ENCODE data around the gene ADA.
A peak's percentile ranks its signal among the peaks of the same experiment; 100 is the strongest.

The ADA gene

DNA sequence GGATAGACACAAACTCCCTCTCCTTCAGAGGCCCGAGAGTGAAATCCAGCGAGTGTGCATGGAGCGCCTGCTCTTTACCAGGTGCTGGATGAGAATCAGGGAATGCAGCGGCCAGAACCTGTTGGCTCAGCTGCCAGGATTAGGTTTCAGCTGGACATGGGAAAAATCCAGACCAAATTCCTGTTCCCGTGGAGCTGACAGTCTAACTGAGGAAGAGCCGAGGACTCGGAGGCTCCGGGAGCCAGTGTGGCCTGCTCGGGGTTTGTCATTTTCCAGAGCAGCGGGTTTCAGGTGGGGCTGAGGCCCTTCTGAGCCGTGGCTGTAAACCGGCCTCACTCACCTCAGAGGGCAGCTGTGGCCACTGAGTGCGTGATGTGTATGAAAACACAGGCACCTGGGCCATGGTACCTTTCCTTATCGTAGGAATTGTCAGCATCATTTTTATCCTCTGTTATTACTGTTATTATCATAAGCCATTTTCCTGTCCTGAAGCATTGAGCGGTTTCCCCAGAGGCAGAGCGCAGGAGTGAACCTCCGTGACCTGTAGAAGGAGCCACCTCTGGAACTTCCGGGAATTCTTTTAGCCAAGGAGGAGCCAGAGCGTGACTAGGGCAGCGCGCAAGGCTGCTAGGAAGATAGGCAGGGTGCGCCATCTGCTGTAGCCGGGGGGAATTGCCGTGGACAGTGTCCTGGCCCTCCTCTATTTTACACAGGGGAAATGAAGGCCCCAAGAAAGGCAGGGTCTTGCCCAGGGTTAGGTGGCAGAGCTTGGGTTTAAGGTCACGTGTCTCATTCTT lies 41.8 kb downstream of the ADA start:
- DNase-seq (ENCODE audit: low read depth): peak; percentile 33
- TF ChIP-seq, protein P1, sequence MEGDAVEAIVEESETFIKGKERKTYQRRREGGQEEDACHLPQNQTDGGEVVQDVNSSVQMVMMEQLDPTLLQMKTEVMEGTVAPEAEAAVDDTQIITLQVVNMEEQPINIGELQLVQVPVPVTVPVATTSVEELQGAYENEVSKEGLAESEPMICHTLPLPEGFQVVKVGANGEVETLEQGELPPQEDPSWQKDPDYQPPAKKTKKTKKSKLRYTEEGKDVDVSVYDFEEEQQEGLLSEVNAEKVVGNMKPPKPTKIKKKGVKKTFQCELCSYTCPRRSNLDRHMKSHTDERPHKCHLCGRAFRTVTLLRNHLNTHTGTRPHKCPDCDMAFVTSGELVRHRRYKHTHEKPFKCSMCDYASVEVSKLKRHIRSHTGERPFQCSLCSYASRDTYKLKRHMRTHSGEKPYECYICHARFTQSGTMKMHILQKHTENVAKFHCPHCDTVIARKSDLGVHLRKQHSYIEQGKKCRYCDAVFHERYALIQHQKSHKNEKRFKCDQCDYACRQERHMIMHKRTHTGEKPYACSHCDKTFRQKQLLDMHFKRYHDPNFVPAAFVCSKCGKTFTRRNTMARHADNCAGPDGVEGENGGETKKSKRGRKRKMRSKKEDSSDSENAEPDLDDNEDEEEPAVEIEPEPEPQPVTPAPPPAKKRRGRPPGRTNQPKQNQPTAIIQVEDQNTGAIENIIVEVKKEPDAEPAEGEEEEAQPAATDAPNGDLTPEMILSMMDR (IDR thresholded peaks at IDR 0.05; ENCODE audit: control insufficient read depth, insufficient read depth, low read depth, low read length, missing control alignments): peak; percentile 100
- no peak overlapping the region for H3K4me3 ChIP-seq (ENCODE audit: control insufficient read depth, low read depth, low read length)

DNA sequence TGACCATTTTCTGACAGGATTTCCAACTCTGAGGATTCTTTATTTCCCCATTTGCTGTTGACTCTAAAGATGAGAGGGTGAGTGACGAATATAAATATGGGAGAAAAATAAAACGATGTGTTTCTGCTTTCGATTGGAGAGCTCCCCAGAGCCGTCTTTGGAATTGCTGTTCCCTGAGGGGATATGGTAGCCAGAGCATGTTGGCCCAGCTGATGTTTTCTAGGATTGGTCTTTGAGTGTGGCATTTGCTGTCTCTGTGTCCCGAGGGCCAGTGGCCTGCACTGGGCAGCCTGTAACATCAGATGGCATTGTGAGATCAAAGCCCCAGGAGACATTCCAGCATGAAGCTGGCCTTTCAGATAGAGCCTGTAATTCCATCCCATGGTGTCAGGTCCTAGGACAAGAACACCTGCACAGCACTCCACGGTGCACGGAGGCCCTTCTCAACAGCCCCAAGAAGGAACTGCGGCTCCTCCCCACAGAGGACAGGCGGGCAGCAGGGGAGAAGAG lies 42.4 kb downstream of the ADA start:
- TF ChIP-seq, protein P1 (IDR thresholded peaks at IDR 0.05; ENCODE audit: control insufficient read depth, insufficient read depth, low read depth, low read length, missing control alignments): no peak
- no peak for DNase-seq (ENCODE audit: low read depth)

DNA sequence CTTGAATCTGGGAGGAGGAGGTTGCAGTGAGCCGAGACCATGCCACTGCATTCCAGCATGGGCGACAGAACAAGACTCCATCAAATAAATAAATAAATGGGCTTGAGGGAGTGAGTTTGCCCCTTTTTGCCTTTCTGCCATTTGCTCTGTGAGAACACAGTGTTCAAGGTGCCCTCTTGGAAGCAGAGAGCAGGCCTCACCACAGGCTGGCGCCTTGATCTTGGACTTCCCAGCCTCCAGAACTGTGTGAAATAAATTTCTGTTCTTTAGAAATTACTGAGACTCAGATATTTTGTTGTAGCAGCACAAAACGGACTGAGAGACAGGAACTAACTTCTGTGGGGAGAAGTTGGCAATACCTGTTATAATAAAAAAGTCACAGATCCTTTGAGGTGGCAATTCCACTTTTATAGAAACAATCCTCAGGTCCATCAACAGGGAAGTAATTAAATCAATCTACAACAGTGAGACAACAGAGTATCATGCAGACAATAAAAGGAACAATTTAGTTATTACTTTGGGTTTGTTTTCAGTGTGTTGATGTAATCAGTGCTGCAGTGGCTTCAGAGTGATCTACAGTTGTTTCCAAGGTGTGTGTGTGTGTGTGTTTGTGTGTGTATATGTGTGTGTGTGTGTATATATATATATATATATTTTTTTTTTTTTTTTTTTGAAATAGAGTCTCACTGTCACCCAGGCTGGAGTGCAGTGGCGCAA lies 44.6 kb downstream of the ADA start:
- no peak overlapping the region for H3K4me3 ChIP-seq (ENCODE audit: control insufficient read depth, low read depth, low read length)
- TF ChIP-seq, protein P1 (IDR thresholded peaks at IDR 0.05; ENCODE audit: control insufficient read depth, insufficient read depth, low read depth, low read length, missing control alignments): no peak
- DNase-seq (ENCODE audit: low read depth): no peak

More for the DNA sequence above, 42.4 kb downstream of the ADA start:
- H3K4me3 ChIP-seq (ENCODE audit: control insufficient read depth, low read depth, low read length): no peak overlapping the region

DNA sequence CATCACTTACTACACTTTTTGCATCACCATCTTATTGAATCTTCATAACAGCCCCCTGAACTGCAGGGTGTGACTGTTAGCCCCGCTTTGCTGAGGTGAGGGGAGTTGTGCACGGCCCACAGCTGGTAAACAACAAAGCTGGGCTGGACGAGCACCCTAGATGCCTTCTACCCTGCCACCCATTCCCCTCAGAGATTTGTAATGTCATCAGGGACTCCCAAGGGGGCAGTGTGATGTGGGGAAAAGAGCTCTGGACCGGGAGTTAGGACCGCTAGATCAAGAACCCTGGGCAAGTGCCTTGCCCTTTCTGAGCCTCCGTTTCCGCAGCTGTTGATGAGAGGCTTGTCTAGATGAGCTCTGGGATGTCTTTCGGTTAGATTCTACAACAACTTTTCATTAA lies 48.2 kb downstream of the ADA start:
- DNase-seq (ENCODE audit: low read depth): no peak
- TF ChIP-seq, protein P1 (IDR thresholded peaks at IDR 0.05; ENCODE audit: control insufficient read depth, insufficient read depth, low read depth, low read length, missing control alignments): no peak
- no peak overlapping the region for H3K4me3 ChIP-seq (ENCODE audit: control insufficient read depth, low read depth, low read length)

DNA sequence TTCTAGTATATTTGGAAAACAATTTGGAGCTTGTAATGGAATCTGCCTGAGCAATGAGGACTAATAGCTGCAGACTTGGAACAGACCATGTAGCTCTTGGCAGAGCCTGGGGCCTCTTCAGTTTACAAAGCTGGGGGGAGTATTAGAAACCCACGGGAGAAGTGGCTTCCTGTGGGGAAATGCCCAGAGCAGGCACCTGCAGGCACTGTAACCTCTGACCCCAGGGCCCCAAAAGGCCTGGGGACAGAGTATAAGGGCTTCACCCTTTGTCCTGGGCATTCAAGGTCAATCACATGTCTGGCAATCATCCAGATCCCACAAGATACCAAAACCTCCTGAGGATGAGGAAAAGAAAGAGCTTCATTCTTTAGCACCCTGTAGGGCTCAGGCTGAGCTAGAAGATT lies 49.7 kb downstream of the ADA start:
- TF ChIP-seq, protein P1 (IDR thresholded peaks at IDR 0.05; ENCODE audit: control insufficient read depth, insufficient read depth, low read depth, low read length, missing control alignments): no peak
- no peak overlapping the region for H3K4me3 ChIP-seq (ENCODE audit: control insufficient read depth, low read depth, low read length)
- DNase-seq (ENCODE audit: low read depth): peak; percentile 44

DNA sequence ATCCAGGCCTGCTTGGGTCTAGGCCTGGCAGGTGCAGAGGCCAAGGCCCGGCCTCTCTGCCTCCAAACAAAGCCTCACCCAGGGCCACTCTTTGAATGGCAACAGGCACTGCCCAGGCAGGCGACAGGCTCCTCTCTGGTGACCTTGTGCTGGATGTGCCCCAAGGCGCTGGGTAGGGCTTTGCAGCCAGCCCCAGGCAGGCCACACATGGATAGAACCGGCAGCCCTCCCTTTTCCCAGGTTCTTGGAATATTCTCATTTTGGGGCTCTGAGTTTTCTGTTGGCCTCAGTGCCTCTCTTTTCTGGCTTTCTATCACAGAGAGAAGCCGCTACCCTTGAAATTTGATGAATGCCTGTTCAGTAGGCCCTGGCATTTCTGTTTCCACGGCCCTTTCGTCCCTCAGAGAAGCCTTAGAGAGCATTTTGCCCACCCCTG lies 50.2 kb downstream of the ADA start:
- TF ChIP-seq, protein P1 (IDR thresholded peaks at IDR 0.05; ENCODE audit: control insufficient read depth, insufficient read depth, low read depth, low read length, missing control alignments): no peak
- H3K4me3 ChIP-seq (ENCODE audit: control insufficient read depth, low read depth, low read length): no peak overlapping the region
- DNase-seq (ENCODE audit: low read depth): no peak

All from AG09309 (cell line).